GF-D8 (cell line): Measurements from ENCODE around the gene FARP2.
"Not testable (repeated sequence)": the region's sequence is repeated elsewhere in the genome, so short reads cannot be mapped to it uniquely, and the experiment has no call there.

Experiments used
- DNase-seq: peaks from one replicate; lab custom pipeline; 2025; lab: John Stamatoyannopoulos, UW

Gene FARP2

GRCh38 chr2:241355983-241356870, at the start of gene FARP2:
TSS of gene FARP2 (plus strand) at chr2:241356285. CDS start at chr2:241373108, 16,823 bp downstream.
- DNase-seq, result peak; percentile 95

- no peak for DNase-seq
Measured at GRCh38 chr2:241307055-241307454, 49.0 kb upstream of the FARP2 start.

- DNase-seq, result no peak
Measured at GRCh38 chr2:241308267-241308666, 47.8 kb upstream of the FARP2 start.

GRCh38 chr2:241308832-241309500, 47.1 kb upstream of the FARP2 start:
- DNase-seq, result no peak

GRCh38 chr2:241309684-241310117, 46.4 kb upstream of the FARP2 start:
- peak; percentile 86 for DNase-seq

GRCh38 chr2:241310917-241311566, 45.0 kb upstream of the FARP2 start:
- DNase-seq, result no peak

- DNase-seq, result no peak
Measured at GRCh38 chr2:241312082-241312481, 44.0 kb upstream of the FARP2 start.

- no peak for DNase-seq
Measured at GRCh38 chr2:241313543-241314095, 42.5 kb upstream of the FARP2 start.

- DNase-seq, result peak; percentile 57
Measured at GRCh38 chr2:241314226-241315092, 41.6 kb upstream of the FARP2 start.

GRCh38 chr2:241315093-241315878, 40.8 kb upstream of the FARP2 start, which contains the start of gene HDLBP:
TSS of gene HDLBP (minus strand) at chr2:241315672. CDS start at chr2:241266869, 48,803 bp downstream.
- peak; percentile 91 for DNase-seq

- DNase-seq, result peak; percentile 21
Measured at GRCh38 chr2:241315879-241316631, 40.0 kb upstream of the FARP2 start, which contains the start of gene SEPTIN2. TSS of gene SEPTIN2 (plus strand) at chr2:241315925. CDS start at chr2:241324233, 8,308 bp downstream.

- no peak for DNase-seq
Measured at GRCh38 chr2:241316825-241317224, 39.3 kb upstream of the FARP2 start.

- DNase-seq, result peak; percentile 23
Measured at GRCh38 chr2:241317391-241317790, 38.7 kb upstream of the FARP2 start.

GRCh38 chr2:241318830-241319229, 37.3 kb upstream of the FARP2 start:
- DNase-seq, result not testable (repeated sequence)

GRCh38 chr2:241320394-241320793, 35.7 kb upstream of the FARP2 start:
- no peak for DNase-seq

GRCh38 chr2:241321033-241321432, 35.1 kb upstream of the FARP2 start:
- DNase-seq, result no peak

- DNase-seq, result no peak
Measured at GRCh38 chr2:241321886-241322285, 34.2 kb upstream of the FARP2 start.

GRCh38 chr2:241323778-241324177, 32.3 kb upstream of the FARP2 start:
- DNase-seq, result no peak

GRCh38 chr2:241324775-241325174, 31.3 kb upstream of the FARP2 start:
- DNase-seq, result peak; percentile 36
